Activated CD8-positive, alpha-beta memory T cell treated with anti-CD3 and anti-CD28 coated beads for 48 hours (primary cell): ENCODE measurements around the gene CCDC148.
"Not testable (repeated sequence)": the region's sequence is repeated elsewhere in the genome, so short reads cannot be mapped to it uniquely, and the experiment has no call there.

Experiments
- DNase-seq, 3 experiments: peaks; one replicate each; pipeline ENCODE4 v3.0.0-alpha.2; 2020; ENCODE audit warnings: low read depth in 2 of 3, low spot score in 2 of 3

CCDC148 gene

GRCh38 chr2:158439062-158439461 lies 17.5 kb downstream of the CCDC148 start:
- DNase-seq, result not testable (repeated sequence)

DNA sequence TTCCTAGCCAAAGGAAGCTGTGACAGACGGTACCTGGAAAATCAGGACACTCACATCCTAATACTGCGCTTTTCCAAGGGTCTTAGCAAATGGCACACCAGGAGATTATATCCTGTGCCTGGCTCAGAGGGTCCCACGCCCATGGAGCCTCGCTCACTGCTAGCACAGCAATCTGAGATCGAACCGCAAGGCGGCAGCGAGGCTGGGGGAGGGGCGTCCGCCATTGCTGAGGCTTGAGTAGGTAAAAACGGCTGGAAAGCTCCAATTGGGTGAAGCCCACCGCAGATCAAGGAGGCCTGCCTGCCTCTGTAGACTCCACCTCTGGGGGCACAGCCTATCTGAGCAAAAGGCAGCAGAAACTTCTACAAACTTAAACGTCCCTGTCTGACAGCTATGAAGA lies 22.8 kb downstream of the CCDC148 start:
- DNase-seq, result not testable (repeated sequence)

DNA sequence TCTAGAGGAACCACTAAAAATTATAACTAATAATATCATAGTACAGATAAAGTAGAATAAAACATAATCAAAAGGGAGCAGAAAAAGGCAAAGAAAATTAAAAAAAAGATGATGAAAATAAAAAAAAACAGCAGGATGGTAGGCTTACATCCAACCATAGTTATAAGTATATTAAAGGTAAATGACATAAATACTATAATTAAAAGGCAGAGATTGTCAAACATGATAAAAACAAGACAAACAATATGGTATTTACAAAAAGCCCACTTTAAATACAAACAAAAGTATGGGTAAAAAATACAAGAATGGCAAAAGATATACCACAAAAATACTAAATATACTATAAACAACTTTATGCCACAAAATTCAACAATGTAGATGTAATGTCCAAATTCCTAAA lies 24.4 kb downstream of the CCDC148 start:
- DNase-seq, result no peak

- DNase-seq, result no peak
Observed at GRCh38 chr2:158414538-158414937, 42.0 kb downstream of the CCDC148 start.

GRCh38 chr2:158413581-158413980 lies 43.0 kb downstream of the CCDC148 start:
- no peak for DNase-seq

GRCh38 chr2:158412206-158412605 lies 44.3 kb downstream of the CCDC148 start:
- DNase-seq, result no peak

DNA sequence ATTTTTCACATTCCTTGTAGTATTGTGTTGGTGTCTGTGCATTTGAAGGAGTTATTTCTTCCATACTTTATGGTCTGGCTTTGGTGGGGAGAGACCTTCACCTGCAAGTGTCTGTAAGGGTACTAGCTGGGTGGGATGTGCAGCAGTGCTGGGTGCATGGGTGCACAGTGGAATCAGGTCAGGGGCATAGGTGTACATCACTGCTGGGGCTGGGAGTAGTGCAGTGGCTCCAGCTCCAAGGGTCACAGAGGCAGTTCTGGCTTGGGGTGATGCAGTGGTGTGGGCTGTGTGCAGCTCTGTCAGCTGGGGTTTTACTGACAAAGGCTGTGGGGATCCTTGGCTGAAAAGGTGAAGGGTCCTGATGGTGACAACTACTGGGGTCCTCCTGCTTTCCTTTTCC lies 44.8 kb downstream of the CCDC148 start:
- DNase-seq, result no peak

- DNase-seq, result no peak
Observed at GRCh38 chr2:158410132-158410531, 46.4 kb downstream of the CCDC148 start.

DNA sequence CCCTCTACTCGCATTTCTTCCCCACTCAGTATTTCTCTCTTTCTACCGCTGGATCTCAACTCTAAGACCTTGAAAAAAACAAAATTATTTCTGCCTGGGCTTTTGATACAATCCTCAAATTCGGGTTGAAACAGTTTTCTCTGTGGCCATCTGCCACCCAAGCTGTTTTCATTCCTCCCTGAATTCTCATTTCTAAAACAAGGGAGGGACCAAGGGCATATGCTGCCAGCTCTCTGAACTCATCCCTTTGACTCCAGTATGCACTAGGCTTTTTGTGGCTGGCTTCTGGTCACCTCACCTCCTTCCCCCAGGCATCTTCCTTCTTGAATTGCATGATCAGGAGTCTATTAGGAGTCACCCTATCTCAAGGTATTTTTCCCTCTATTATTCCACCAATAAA lies 49.5 kb downstream of the CCDC148 start:
- DNase-seq, result no peak

- no peak for DNase-seq
Observed at GRCh38 chr2:158405341-158405740, 51.2 kb downstream of the CCDC148 start.

GRCh38 chr2:158403237-158403636 lies 53.3 kb downstream of the CCDC148 start:
- DNase-seq, result no peak

DNA sequence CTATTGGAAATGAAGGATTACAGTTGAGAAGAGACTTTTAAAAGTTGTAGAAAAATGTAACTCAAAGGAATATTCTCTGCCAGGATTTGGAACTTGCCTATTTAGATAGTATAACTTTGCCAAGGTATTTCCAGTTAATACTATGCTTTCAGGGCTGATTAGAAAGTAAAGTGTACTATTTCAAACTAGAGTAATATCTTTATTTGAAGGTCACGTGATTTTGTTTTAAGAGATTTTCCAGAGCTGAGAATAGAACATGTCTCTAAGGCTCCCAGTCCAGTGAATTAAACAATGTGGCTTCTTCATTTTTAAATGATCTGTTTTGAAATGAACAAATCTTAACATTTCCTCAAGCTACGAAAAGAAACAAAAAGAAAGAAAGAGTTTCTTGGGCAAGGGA lies 53.9 kb downstream of the CCDC148 start:
- DNase-seq, result no peak

DNA sequence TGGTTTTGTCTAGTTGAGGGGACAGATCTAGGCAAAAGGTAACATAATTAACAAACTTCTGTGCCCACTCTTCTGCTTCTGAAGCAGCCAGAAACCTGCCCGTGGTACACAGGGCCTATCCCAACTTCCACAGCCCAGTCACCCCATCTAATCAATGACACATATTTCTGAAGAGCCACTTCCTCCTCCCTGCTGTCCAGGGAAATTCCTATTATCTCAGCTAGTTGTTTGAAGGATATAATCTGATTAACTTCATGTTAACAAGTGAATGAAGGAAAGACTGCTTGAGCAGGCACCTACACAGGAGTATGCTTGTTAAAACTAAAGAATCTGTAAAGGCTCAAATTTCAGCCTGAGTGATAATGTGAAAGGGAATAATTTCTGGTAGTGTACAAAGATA lies 61.4 kb downstream of the CCDC148 start:
- no peak for DNase-seq

- DNase-seq, result no peak
Observed at GRCh38 chr2:158394453-158394852, 62.1 kb downstream of the CCDC148 start.

GRCh38 chr2:158393886-158394285 lies 62.7 kb downstream of the CCDC148 start:
- no peak for DNase-seq

- DNase-seq, result no peak
Observed at GRCh38 chr2:158392687-158393086, 63.9 kb downstream of the CCDC148 start.

DNA sequence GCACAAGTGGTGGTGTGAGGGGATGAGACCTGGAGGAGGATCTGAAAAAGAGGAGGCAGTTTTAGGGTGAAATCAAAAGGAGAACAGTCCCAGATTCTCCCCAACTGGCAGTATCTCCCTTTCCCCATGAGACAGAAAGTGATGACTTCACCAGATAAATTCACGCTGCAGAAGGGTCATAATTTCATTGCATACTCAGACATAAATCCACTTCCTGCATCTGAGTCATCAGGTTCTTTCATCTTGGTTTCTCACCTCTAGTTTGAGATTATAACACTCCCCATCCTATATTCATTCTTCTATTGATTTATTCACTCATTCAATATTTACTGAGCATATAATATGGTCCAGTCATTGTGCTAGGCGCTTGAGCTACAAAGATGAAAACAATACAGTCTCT lies 64.7 kb downstream of the CCDC148 start:
- DNase-seq, result no peak

GRCh38 chr2:158391361-158391760 lies 65.2 kb downstream of the CCDC148 start:
- DNase-seq, result no peak

DNA sequence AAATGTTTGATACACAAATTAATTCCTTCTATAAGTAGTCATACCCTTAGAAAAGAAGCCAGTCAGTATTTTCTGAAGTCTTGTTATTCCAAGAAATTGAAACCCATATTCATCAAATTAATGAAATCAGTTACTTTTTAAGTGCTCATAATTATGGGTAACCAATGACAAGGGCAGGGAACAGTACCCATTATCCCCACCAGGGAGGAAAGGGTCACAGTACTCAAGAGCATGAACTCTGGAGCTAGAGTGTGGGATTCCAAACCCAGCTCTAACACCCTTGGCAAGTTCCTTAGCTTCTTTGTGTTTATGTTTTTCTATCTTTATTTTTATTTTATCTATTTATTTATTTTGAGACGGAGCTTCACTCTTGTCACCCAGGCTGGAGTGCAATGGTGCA lies 68.4 kb downstream of the CCDC148 start:
- no peak for DNase-seq

- no peak for DNase-seq
Observed at GRCh38 chr2:158385646-158386045, 70.9 kb downstream of the CCDC148 start.

- DNase-seq, result no peak
Observed at GRCh38 chr2:158381978-158382377, 74.6 kb downstream of the CCDC148 start.

DNA sequence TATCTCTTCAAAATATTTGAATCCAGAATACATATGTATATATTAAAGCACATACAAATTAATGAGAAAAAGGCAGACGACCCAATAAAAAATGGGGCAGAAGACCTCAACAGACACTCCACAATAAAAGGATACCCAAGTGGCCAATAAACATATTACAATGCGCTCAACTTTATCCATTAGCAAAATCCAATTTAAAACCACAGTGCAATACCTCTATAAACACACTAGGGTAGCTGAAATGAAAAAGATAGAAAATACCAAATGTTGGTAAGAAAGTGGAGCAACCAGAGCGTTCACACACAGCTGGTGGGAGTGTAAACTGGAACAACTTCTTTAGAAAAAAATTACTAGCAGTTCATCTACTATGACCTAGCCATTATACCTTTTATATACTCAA lies 75.3 kb downstream of the CCDC148 start:
- DNase-seq, result no peak

DNA sequence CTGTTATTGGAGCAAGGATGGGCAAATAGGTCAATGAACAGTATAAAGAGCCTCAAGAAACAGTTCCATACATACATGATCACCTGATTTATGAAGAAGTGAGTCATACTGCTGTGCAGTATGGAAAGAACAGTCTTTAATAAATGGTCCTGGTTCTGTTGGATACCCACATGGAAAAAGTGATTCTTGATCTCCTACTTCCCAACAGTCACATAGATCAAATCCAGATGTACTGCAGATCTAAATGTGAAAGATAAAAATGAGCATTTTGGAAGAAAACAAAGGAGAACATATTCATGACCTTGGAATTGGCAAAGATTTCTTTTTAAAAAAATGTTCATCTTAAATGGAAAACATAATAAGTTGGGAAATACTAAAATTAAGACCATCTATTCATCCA lies 75.8 kb downstream of the CCDC148 start:
- DNase-seq, result no peak

DNA sequence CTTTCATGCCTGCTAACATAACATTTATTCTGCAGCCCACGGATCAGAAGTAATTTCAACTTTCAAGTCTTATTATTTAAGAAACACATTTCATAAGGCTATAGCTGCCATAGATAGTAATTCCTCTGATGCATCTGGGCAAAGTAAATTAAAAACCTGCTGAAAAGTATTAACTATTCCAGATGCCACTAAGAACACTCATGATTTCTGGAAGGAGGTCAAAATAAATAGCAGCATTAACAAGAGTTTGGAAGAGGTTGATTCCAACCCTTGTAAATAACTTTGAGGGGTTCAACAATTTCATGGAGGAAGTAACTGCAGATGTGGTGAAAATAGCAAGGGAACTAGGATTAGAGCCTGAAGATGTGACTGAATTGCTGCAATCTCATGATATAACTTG lies 77.6 kb downstream of the CCDC148 start:
- no peak for DNase-seq
